Memory B cell (primary cell): ENCODE measurements around the gene SH3RF1.

ENCODE experiments used
- ATAC-seq: fragments of 150-1000 bp; cut with Tn5 transposase; 2 replicates; pipeline ENCODE4 v1.10.0; 2021; ENCODE audit warnings: low read depth, mild to moderate bottlenecking, moderate library complexity
- DNase-seq, 2 donors: peaks; one replicate each; pipeline ENCODE4 v3.0.0; 2022; ENCODE audit warnings: low spot score in 2 of 2
- H3K27ac Mint-ChIP-seq: one replicate; pipeline ENCODE4 v1.8.0; 2022; ENCODE audit warnings: mild to moderate bottlenecking, moderate library complexity, mixed read lengths
- H3K27me3 Mint-ChIP-seq: one replicate; pipeline ENCODE4 v1.8.0; 2022; ENCODE audit warnings: mixed read lengths
- H3K36me3 Mint-ChIP-seq: one replicate; pipeline ENCODE4 v1.8.0; 2022; ENCODE audit warnings: mild to moderate bottlenecking, mixed read lengths
- H3K4me1 Mint-ChIP-seq: one replicate; pipeline ENCODE4 v1.8.0; 2022; ENCODE audit warnings: mixed read lengths
- H3K4me3 Mint-ChIP-seq: one replicate; pipeline ENCODE4 v1.8.0; 2022; ENCODE audit warnings: mild to moderate bottlenecking, moderate library complexity, mixed read lengths
- H3K9me3 Mint-ChIP-seq: one replicate; pipeline ENCODE4 v1.8.0; 2022; ENCODE audit warnings: mixed read lengths

Gene SH3RF1

GRCh38 chr4:169236078-169236477, 34.7 kb downstream of the SH3RF1 start:
- H3K4me1 Mint-ChIP-seq = no peaks in the 10 kb centered on the region
- H3K4me3 Mint-ChIP-seq = no peak overlapping the region
- peaks cover 4% of the 10 kb centered on the region for H3K36me3 Mint-ChIP-seq
- H3K9me3 Mint-ChIP-seq = no peaks in the 10 kb centered on the region
- ATAC-seq (no peak), DNase-seq (no peak)
- no peak overlapping the region for H3K27ac Mint-ChIP-seq
- peaks cover 1% of the 10 kb centered on the region for H3K27me3 Mint-ChIP-seq

GRCh38 chr4:169234137-169234855, 36.5 kb downstream of the SH3RF1 start:
- no peaks in the 10 kb centered on the region for H3K4me1 Mint-ChIP-seq
- H3K27me3 Mint-ChIP-seq = peaks cover 1% of the 10 kb centered on the region
- DNase-seq = no peak
- no peak overlapping the region for H3K27ac Mint-ChIP-seq
- no peak overlapping the region for H3K4me3 Mint-ChIP-seq
- no peak for ATAC-seq
- H3K9me3 Mint-ChIP-seq = no peaks in the 10 kb centered on the region
- peaks cover 4% of the 10 kb centered on the region for H3K36me3 Mint-ChIP-seq

- DNase-seq (no peak), ATAC-seq (no peak)
- peaks cover 1% of the 10 kb centered on the region for H3K27me3 Mint-ChIP-seq
- no peaks in the 10 kb centered on the region for H3K4me1 Mint-ChIP-seq
- peaks cover 4% of the 10 kb centered on the region for H3K36me3 Mint-ChIP-seq
- H3K9me3 Mint-ChIP-seq = no peaks in the 10 kb centered on the region
- H3K27ac Mint-ChIP-seq = no peak overlapping the region
- no peak overlapping the region for H3K4me3 Mint-ChIP-seq
Measured at GRCh38 chr4:169233691-169234090, 37.1 kb downstream of the SH3RF1 start.

GRCh38 chr4:169231647-169232262, 39.0 kb downstream of the SH3RF1 start:
- DNase-seq (no peak), ATAC-seq (no peak)
- Mint-ChIP-seq H3K4me3 (no peak overlapping the region), H3K4me1 (no peaks in the 10 kb centered on the region), H3K27me3 (peaks cover 1% of the 10 kb centered on the region), H3K9me3 (no peaks in the 10 kb centered on the region), H3K27ac (no peak overlapping the region), H3K36me3 (peaks cover 4% of the 10 kb centered on the region)

- no peak overlapping the region for H3K4me3 Mint-ChIP-seq
- no peaks in the 10 kb centered on the region for H3K4me1 Mint-ChIP-seq
- no peaks in the 10 kb centered on the region for H3K27me3 Mint-ChIP-seq
- H3K27ac Mint-ChIP-seq = no peak overlapping the region
- no peak for DNase-seq
- H3K36me3 Mint-ChIP-seq = peaks cover 4% of the 10 kb centered on the region
- H3K9me3 Mint-ChIP-seq = no peaks in the 10 kb centered on the region
- ATAC-seq = no peak
Measured at GRCh38 chr4:169229571-169230028, 41.2 kb downstream of the SH3RF1 start.

GRCh38 chr4:169228076-169228475, 42.7 kb downstream of the SH3RF1 start:
- Mint-ChIP-seq H3K4me1 (no peaks in the 10 kb centered on the region), H3K27me3 (no peaks in the 10 kb centered on the region), H3K9me3 (no peaks in the 10 kb centered on the region), H3K27ac (no peak overlapping the region), H3K4me3 (no peak overlapping the region), H3K36me3 (peaks cover 4% of the 10 kb centered on the region)
- ATAC-seq (no peak), DNase-seq (no peak)

- H3K9me3 Mint-ChIP-seq = no peaks in the 10 kb centered on the region
- H3K4me3 Mint-ChIP-seq = no peak overlapping the region
Measured at GRCh38 chr4:169226565-169226964, 44.2 kb downstream of the SH3RF1 start.

GRCh38 chr4:169225812-169226211, 44.9 kb downstream of the SH3RF1 start:
- Mint-ChIP-seq H3K27me3 (no peaks in the 10 kb centered on the region), H3K36me3 (peaks cover 2% of the 10 kb centered on the region), H3K4me1 (no peaks in the 10 kb centered on the region), H3K4me3 (no peak overlapping the region), H3K27ac (no peak overlapping the region), H3K9me3 (no peaks in the 10 kb centered on the region)
- DNase-seq (no peak), ATAC-seq (peak; percentile 49)

More at GRCh38 chr4:169226565-169226964, 44.2 kb downstream of the SH3RF1 start:
- ATAC-seq (no peak), DNase-seq (no peak)
- peaks cover 3% of the 10 kb centered on the region for H3K36me3 Mint-ChIP-seq
- no peak overlapping the region for H3K27ac Mint-ChIP-seq
- H3K4me1 Mint-ChIP-seq = no peaks in the 10 kb centered on the region
- H3K27me3 Mint-ChIP-seq = no peaks in the 10 kb centered on the region

GRCh38 chr4:169225058-169225751, 45.6 kb downstream of the SH3RF1 start:
- no peaks in the 10 kb centered on the region for H3K27me3 Mint-ChIP-seq
- no peak for DNase-seq
- no peak overlapping the region for H3K4me3 Mint-ChIP-seq
- no peak overlapping the region for H3K27ac Mint-ChIP-seq
- H3K36me3 Mint-ChIP-seq = peaks cover 2% of the 10 kb centered on the region
- no peaks in the 10 kb centered on the region for H3K4me1 Mint-ChIP-seq
- no peaks in the 10 kb centered on the region for H3K9me3 Mint-ChIP-seq
- ATAC-seq = no peak

- ATAC-seq = no peak
- Mint-ChIP-seq H3K4me1 (no peaks in the 10 kb centered on the region), H3K36me3 (no peaks in the 10 kb centered on the region), H3K9me3 (no peaks in the 10 kb centered on the region), H3K4me3 (no peak overlapping the region), H3K27ac (no peak overlapping the region), H3K27me3 (no peaks in the 10 kb centered on the region)
- no peak for DNase-seq
Measured at GRCh38 chr4:169222761-169223160, 48.0 kb downstream of the SH3RF1 start.

- no peak for DNase-seq
- Mint-ChIP-seq H3K4me3 (no peak overlapping the region), H3K27ac (no peak overlapping the region), H3K27me3 (no peaks in the 10 kb centered on the region), H3K4me1 (peaks cover 4% of the 10 kb centered on the region), H3K36me3 (no peaks in the 10 kb centered on the region), H3K9me3 (no peaks in the 10 kb centered on the region)
- ATAC-seq = no peak
Measured at GRCh38 chr4:169221662-169222061, 49.1 kb downstream of the SH3RF1 start.

- no peaks in the 10 kb centered on the region for H3K9me3 Mint-ChIP-seq
- no peaks in the 10 kb centered on the region for H3K36me3 Mint-ChIP-seq
- ATAC-seq = no peak
- no peak for DNase-seq
- H3K27me3 Mint-ChIP-seq = no peaks in the 10 kb centered on the region
- H3K27ac Mint-ChIP-seq = no peak overlapping the region
- no peak overlapping the region for H3K4me3 Mint-ChIP-seq
- peaks cover 4% of the 10 kb centered on the region for H3K4me1 Mint-ChIP-seq
Measured at GRCh38 chr4:169220854-169221411, 49.8 kb downstream of the SH3RF1 start.

- Mint-ChIP-seq H3K9me3 (no peaks in the 10 kb centered on the region), H3K36me3 (no peaks in the 10 kb centered on the region), H3K27ac (no peak overlapping the region), H3K4me3 (no peak overlapping the region), H3K27me3 (no peaks in the 10 kb centered on the region), H3K4me1 (peaks cover 8% of the 10 kb centered on the region)
- ATAC-seq (no peak), DNase-seq (no peak)
Measured at GRCh38 chr4:169220447-169220846, 50.3 kb downstream of the SH3RF1 start.

GRCh38 chr4:169219440-169219839, 51.3 kb downstream of the SH3RF1 start:
- no peak for ATAC-seq
- Mint-ChIP-seq H3K4me3 (no peak overlapping the region), H3K9me3 (peaks cover under 1% of the 10 kb centered on the region), H3K4me1 (peaks cover 15% of the 10 kb centered on the region), H3K36me3 (peaks cover under 1% of the 10 kb centered on the region), H3K27me3 (no peaks in the 10 kb centered on the region), H3K27ac (no peak overlapping the region)
- no peak for DNase-seq
